Naive thymus-derived CD4-positive, alpha-beta T cell (primary cell): ENCODE measurements around the gene CAMK1G. TPM values are rescaled to one million over a fixed set of nuclear protein-coding genes. Genes with fewer than 3 reads are reported as not detected.

Experiments used
- ATAC-seq: fragments of 150-1000 bp; cut with Tn5 transposase; 2 replicates; pipeline ENCODE4 v1.10.0; 2021; ENCODE audit warnings: mild to moderate bottlenecking, moderate library complexity
- CTCF ChIA-PET: fragments of 350-600 bp; sonication (Branson Sonifier 250); formaldehyde crosslinking; loops from one replicate; lab custom pipeline; 2021; ENCODE audit warnings: antibody characterized with exemption; lab: Charles Lee
- POLR2A ChIA-PET: fragments of 350-600 bp; sonication (Branson Sonifier 250); formaldehyde crosslinking; loops from one replicate; lab custom pipeline; 2021; ENCODE audit warnings: antibody characterized with exemption, inconsistent platforms; lab: Charles Lee
- DNase-seq, 9 donors: peaks; one replicate each; pipeline versions ENCODE4 v3.0.0 to v3.0.0-alpha.2; 2020 to 2022; ENCODE audit warnings: mixed read lengths in 1 of 9
- H3K27ac ChIP-seq: one replicate; pipeline ENCODE4 v1.7.0; 2013; ENCODE audit warnings: mild to moderate bottlenecking, low read depth, low read length, moderate library complexity
- H3K27me3 ChIP-seq, 2 donors: one replicate each; pipeline ENCODE4 v1.7.0; 2013; ENCODE audit warnings: low read length in 2 of 2, mild to moderate bottlenecking in 2 of 2, moderate library complexity in 2 of 2; ENCODE audit not compliant: control insufficient read depth in 2 of 2, insufficient read depth in 2 of 2
- H3K36me3 ChIP-seq, 3 experiments: 1 replicate in 2 of 3; 2 replicates in 1 of 3; pipeline ENCODE4 v1.7.0; 2013; ENCODE audit warnings: low read length in 3 of 3, mild to moderate bottlenecking in 3 of 3, moderate library complexity in 1 of 3; ENCODE audit not compliant: insufficient read depth in 3 of 3, control insufficient read depth in 2 of 3
- H3K4me1 ChIP-seq, 2 donors: one replicate each; pipeline ENCODE4 v1.7.0; 2013; ENCODE audit warnings: low read length in 2 of 2, mild to moderate bottlenecking in 2 of 2, moderate library complexity in 1 of 2; ENCODE audit not compliant: control insufficient read depth in 2 of 2, insufficient read depth in 2 of 2
- H3K4me3 ChIP-seq: 2 replicates; pipeline ENCODE4 v1.7.0; 2013; ENCODE audit warnings: mild to moderate bottlenecking, low read length
- H3K9me3 ChIP-seq, 3 experiments: 1 replicate in 2 of 3; 2 replicates in 1 of 3; pipeline ENCODE4 v1.7.0; 2013; ENCODE audit warnings: low read length in 3 of 3; ENCODE audit not compliant: control insufficient read depth in 2 of 3
- H3K27ac Mint-ChIP-seq, 9 donors: one replicate each; pipeline ENCODE4 v1.8.0; 2020 to 2022; ENCODE audit warnings: mixed read lengths in 9 of 9, mild to moderate bottlenecking in 8 of 9, moderate library complexity in 5 of 9, inconsistent platforms in 2 of 9
- H3K27me3 Mint-ChIP-seq, 5 donors: one replicate each; pipeline ENCODE4 v1.8.0; 2021 to 2022; ENCODE audit warnings: mixed read lengths in 5 of 5, mild to moderate bottlenecking in 1 of 5
- H3K36me3 Mint-ChIP-seq, 5 donors: one replicate each; pipeline ENCODE4 v1.8.0; 2020 to 2022; ENCODE audit warnings: mixed read lengths in 5 of 5, mild to moderate bottlenecking in 3 of 5, inconsistent platforms in 1 of 5
- H3K4me1 Mint-ChIP-seq, 7 donors: one replicate each; pipeline ENCODE4 v1.8.0; 2020 to 2022; ENCODE audit warnings: mixed read lengths in 7 of 7, mild to moderate bottlenecking in 3 of 7, inconsistent platforms in 1 of 7
- H3K4me3 Mint-ChIP-seq, 10 donors: one replicate each; pipeline ENCODE4 v1.8.0; 2020 to 2022; ENCODE audit warnings: mild to moderate bottlenecking in 10 of 10, mixed read lengths in 10 of 10, moderate library complexity in 6 of 10, inconsistent platforms in 2 of 10
- H3K9me3 Mint-ChIP-seq, 11 donors: one replicate each; pipeline ENCODE4 v1.8.0; 2020 to 2022; ENCODE audit warnings: mixed read lengths in 11 of 11, mild to moderate bottlenecking in 4 of 11, inconsistent platforms in 1 of 11, moderate library complexity in 1 of 11
- intact Hi-C, 2 donors: fragments of 100-400 bp; cut with micrococcal nuclease; formaldehyde crosslinking; loops; one replicate each; pipeline ENCODE4 v1.15.1; 2023
- polyA plus RNA-seq, 2 donors: library from polyadenylated mRNA; unstranded; fragments of 300-500 nt; fragmentation: Illumina TruSeq; gene quantifications; one replicate each; pipeline ENCODE4 v1.2.3, GENCODE V29; 2021
- total RNA-seq, 6 experiments: library from RNA in 5 of 6; stranded (reverse) in 5 of 6; gene quantifications; 1 replicate in 5 of 6; 2 replicates in 1 of 6; pipeline ENCODE4 v1.2.3 and lab custom pipeline; 2021 to 2026

Gene CAMK1G
- total and polyA plus RNA-seq, 7 experiments from 2014 or later = not detected

- CTCF ChIA-PET = interaction anchor here (1.2 kb wide), 1 partner anchor 18 kb away, joined by 4 read pairs; no protein-coding TSS in a partner anchor
- Histone ChIP-seq H3K27ac (no peak overlapping the region), H3K4me3 (no peak overlapping the region), H3K4me1 (peaks cover 0 to 7% of the 10 kb centered on the region in 2 donors), H3K27me3 (no peaks in the 10 kb centered on the region), H3K36me3 (no peaks in the 10 kb centered on the region), H3K9me3 (no peaks in the 10 kb centered on the region)
- intact Hi-C loops = no loop called here
- Mint-ChIP-seq H3K4me1 (peaks cover 2 to 14% (median 13%) of the 10 kb centered on the region in 7 donors), H3K9me3 (peaks cover 0 to 5% (median 0%) of the 10 kb centered on the region in 11 donors), H3K4me3 (no peak overlapping the region), H3K27me3 (peaks cover 0 to 11% (median 1%) of the 10 kb centered on the region in 5 donors), H3K36me3 (peaks cover 0 to 8% (median 0%) of the 10 kb centered on the region in 5 donors), H3K27ac (no peak overlapping the region)
- ATAC-seq (no peak), DNase-seq (no peak)
- POLR2A ChIA-PET = no interaction called here
Observed at GRCh38 chr1:209619696-209620486, 36.4 kb downstream of the CAMK1G start.

- DNase-seq (no peak), ATAC-seq (no peak)
- Histone ChIP-seq H3K27me3 (no peaks in the 10 kb centered on the region), H3K4me3 (no peak overlapping the region), H3K9me3 (no peaks in the 10 kb centered on the region), H3K36me3 (no peaks in the 10 kb centered on the region), H3K4me1 (peaks cover 0 to 7% of the 10 kb centered on the region in 2 donors), H3K27ac (no peak overlapping the region)
- H3K4me3 Mint-ChIP-seq = no peak overlapping the region
- ChIA-PET POLR2A (no interaction called here), CTCF (no interaction called here)
- H3K36me3 Mint-ChIP-seq = peaks cover 0 to 8% (median 0%) of the 10 kb centered on the region in 5 donors
- H3K9me3 Mint-ChIP-seq = peaks cover 0 to 5% (median 0%) of the 10 kb centered on the region in 11 donors
- intact Hi-C loops = no loop called here
- peaks cover 2 to 14% (median 13%) of the 10 kb centered on the region in 7 donors for H3K4me1 Mint-ChIP-seq
- peaks cover 0 to 11% (median 0%) of the 10 kb centered on the region in 5 donors for H3K27me3 Mint-ChIP-seq
- no peak overlapping the region for H3K27ac Mint-ChIP-seq
Observed at GRCh38 chr1:209620487-209620884, 37.0 kb downstream of the CAMK1G start.

GRCh38 chr1:209621286-209621685 is 37.8 kb downstream of the CAMK1G start:
- intact Hi-C loops = no loop called here

GRCh38 chr1:209621741-209622655 is 38.5 kb downstream of the CAMK1G start:
- no peaks in the 10 kb centered on the region for H3K9me3 Mint-ChIP-seq
- intact Hi-C loops = no loop called here
- CTCF ChIA-PET = interaction anchor here (1.3 kb wide), 1 partner anchor 10 kb away, joined by 3 read pairs; no protein-coding TSS in a partner anchor
- no peak for DNase-seq
- no peaks in the 10 kb centered on the region for H3K9me3 ChIP-seq
- no peak overlapping the region for H3K27ac ChIP-seq
- H3K36me3 ChIP-seq = no peaks in the 10 kb centered on the region
- H3K4me3 ChIP-seq = no peak overlapping the region
- no peaks in the 10 kb centered on the region for H3K27me3 Mint-ChIP-seq
- POLR2A ChIA-PET = no interaction called here
- no peaks in the 10 kb centered on the region for H3K36me3 Mint-ChIP-seq
- H3K27me3 ChIP-seq = no peaks in the 10 kb centered on the region
- peaks cover 2 to 14% (median 12%) of the 10 kb centered on the region in 7 donors for H3K4me1 Mint-ChIP-seq
- ATAC-seq = no peak
- H3K27ac Mint-ChIP-seq = no peak overlapping the region
- peaks cover 0 to 7% of the 10 kb centered on the region in 2 donors for H3K4me1 ChIP-seq
- H3K4me3 Mint-ChIP-seq = no peak overlapping the region

More at GRCh38 chr1:209621286-209621685, 37.8 kb downstream of the CAMK1G start:
- Mint-ChIP-seq H3K4me3 (no peak overlapping the region), H3K36me3 (peaks cover 0 to 3% (median 0%) of the 10 kb centered on the region in 5 donors), H3K27me3 (peaks cover 0 to 3% (median 0%) of the 10 kb centered on the region in 5 donors), H3K4me1 (peaks cover 2 to 14% (median 12%) of the 10 kb centered on the region in 7 donors), H3K9me3 (no peaks in the 10 kb centered on the region), H3K27ac (no peak overlapping the region)
- ChIA-PET POLR2A (no interaction called here), CTCF (no interaction called here)
- peaks cover 0 to 7% of the 10 kb centered on the region in 2 donors for H3K4me1 ChIP-seq
- no peak overlapping the region for H3K27ac ChIP-seq
- no peaks in the 10 kb centered on the region for H3K27me3 ChIP-seq
- H3K4me3 ChIP-seq = no peak overlapping the region
- no peaks in the 10 kb centered on the region for H3K9me3 ChIP-seq
- H3K36me3 ChIP-seq = no peaks in the 10 kb centered on the region
- ATAC-seq = no peak
- no peak for DNase-seq

GRCh38 chr1:209622841-209623829 is 39.6 kb downstream of the CAMK1G start:
- H3K27ac ChIP-seq = no peak overlapping the region
- no peaks in the 10 kb centered on the region for H3K27me3 ChIP-seq
- Mint-ChIP-seq H3K27me3 (no peaks in the 10 kb centered on the region), H3K9me3 (no peaks in the 10 kb centered on the region), H3K27ac (no peak overlapping the region), H3K36me3 (no peaks in the 10 kb centered on the region), H3K4me1 (peaks cover 6 to 17% (median 12%) of the 10 kb centered on the region in 7 donors), H3K4me3 (no peak overlapping the region)
- H3K36me3 ChIP-seq = no peaks in the 10 kb centered on the region
- no peak for ATAC-seq
- intact Hi-C loops = no loop called here
- H3K9me3 ChIP-seq = no peaks in the 10 kb centered on the region
- DNase-seq = no peak
- no peak overlapping the region for H3K4me3 ChIP-seq
- peaks cover 0 to 7% of the 10 kb centered on the region in 2 donors for H3K4me1 ChIP-seq
- POLR2A ChIA-PET = no interaction called here
- CTCF ChIA-PET = interaction anchor here (0.8 to 1.4 kb wide), 4 partner anchors 9 to 123 kb away, joined by 3 to 4 read pairs (median 3); no protein-coding TSS in a partner anchor
